SK-N-SH (cell line): ENCODE data around the gene PEX10. TPM values are rescaled to one million over a fixed set of nuclear protein-coding genes. Genes with fewer than 3 reads are reported as not detected.

Experiments used
- CTCF ChIA-PET: fragments of 300-600, 350-600 bp; formaldehyde crosslinking; extraction: SDS; loops from one replicate; lab custom pipeline; 2021; lab: Yijun Ruan, JAX
- POLR2A ChIA-PET: fragments of 350-600 bp; sonication (Branson Sonifier 250); formaldehyde crosslinking; extraction: SDS; loops from one replicate; lab custom pipeline; 2020; ENCODE audit warnings: antibody characterized with exemption, inconsistent platforms; lab: Yijun Ruan, JAX
- DNase-seq: peaks from one replicate; pipeline ENCODE4 v3.0.0; 2012
- H2AFZ ChIP-seq: fragments of 200-600 bp; sonication (generic); 2 replicates; pipeline ENCODE4 v1.8.1; 2016; ENCODE audit warnings: antibody characterized with exemption, mild to moderate bottlenecking, low read depth
- H3F3A ChIP-seq: fragments of 200-600 bp; sonication (generic); replicated peaks from 2 replicates; pipeline ENCODE3; 2016; ENCODE audit warnings: antibody characterized with exemption, mild to moderate bottlenecking; ENCODE audit not compliant: insufficient read depth
- H3K27ac ChIP-seq, 2 experiments: fragments of 200-500 bp in 1 of 2; fragments of 200-600 bp in 1 of 2; sonication (Bioruptor generic) in 1 of 2; sonication (generic), shearing (Covaris generic) in 1 of 2; 2 replicates each; pipeline versions ENCODE4 v1.5.1 to v1.6.1; 2014 to 2016; ENCODE audit warnings: low read depth in 2 of 2, inconsistent platforms in 1 of 2, low read length in 1 of 2, mild to moderate bottlenecking in 1 of 2, mixed read lengths in 1 of 2
- H3K27me3 ChIP-seq: fragments of 200-600 bp; sonication (generic), shearing (Covaris generic); 2 replicates; pipeline ENCODE4 v1.6.1; 2016; ENCODE audit warnings: mixed run types; ENCODE audit not compliant: insufficient read depth
- H3K36me3 ChIP-seq, 2 experiments: fragments of 200-500 bp in 1 of 2; fragments of 200-600 bp in 1 of 2; sonication (Bioruptor generic) in 1 of 2; sonication (generic) in 1 of 2; replicated peaks in 1 of 2; 2 replicates each; pipeline versions ENCODE3 to v1.5.1; 2014 to 2016; ENCODE audit warnings: low read length in 1 of 2, mild to moderate bottlenecking in 1 of 2; ENCODE audit not compliant: insufficient read depth in 2 of 2, control insufficient read depth in 1 of 2
- H3K4me1 ChIP-seq, 2 experiments: fragments of 200-500 bp in 1 of 2; fragments of 200-600 bp in 1 of 2; sonication (Bioruptor generic) in 1 of 2; sonication (generic), shearing (Covaris generic) in 1 of 2; 2 replicates each; pipeline versions ENCODE4 v1.5.1 to v1.6.1; 2014 to 2016; ENCODE audit warnings: low read depth in 1 of 2, low read length in 1 of 2, mixed run types in 1 of 2; ENCODE audit not compliant: insufficient read depth in 2 of 2, control insufficient read depth in 1 of 2
- H3K4me2 ChIP-seq: fragments of 200-600 bp; sonication (generic), shearing (Covaris generic); 2 replicates; pipeline ENCODE4 v1.6.1; 2017; ENCODE audit warnings: mixed run types
- H3K4me3 ChIP-seq, 2 experiments: fragments of 200-500 bp in 1 of 2; fragments of 200-600 bp in 1 of 2; sonication (Bioruptor generic) in 1 of 2; sonication (generic), shearing (Covaris generic) in 1 of 2; 2 replicates each; pipeline versions ENCODE4 v1.5.1 to v1.8.1; 2014 to 2016; ENCODE audit warnings: low read depth in 2 of 2, inconsistent platforms in 1 of 2, low read length in 1 of 2, mild to moderate bottlenecking in 1 of 2, mixed read lengths in 1 of 2, moderate library complexity in 1 of 2
- H3K79me2 ChIP-seq: fragments of 200-600 bp; sonication (generic); 2 replicates; pipeline ENCODE4 v1.8.1; 2017; ENCODE audit warnings: mild to moderate bottlenecking; ENCODE audit not compliant: insufficient read depth
- H3K9ac ChIP-seq: fragments of 200-600 bp; sonication (generic); 2 replicates; pipeline ENCODE4 v1.6.1; 2017; ENCODE audit warnings: mixed run types
- H3K9me2 ChIP-seq: fragments of 200-600 bp; sonication (generic); 2 replicates; pipeline ENCODE4 v1.6.1; 2017; ENCODE audit warnings: mixed run types
- H3K9me3 ChIP-seq: fragments of 200-600 bp; sonication (generic); 2 replicates; pipeline ENCODE4 v1.6.1; 2017; ENCODE audit warnings: mixed run types, mild to moderate bottlenecking, moderate library complexity
- H4K20me1 ChIP-seq: fragments of 200-600 bp; sonication (generic); 2 replicates; pipeline ENCODE4 v1.6.1; 2017; ENCODE audit warnings: mild to moderate bottlenecking, mixed run types; ENCODE audit not compliant: insufficient read depth
- ELF1 ChIP-seq: IDR thresholded peaks from 2 replicates; pipeline ENCODE4 v1.4.0; 2012
- EP300 ChIP-seq, 2 experiments: IDR thresholded peaks; 2 replicates each; pipeline versions ENCODE4 v1.4.0 to v1.6.1; 2012; ENCODE audit warnings: borderline replicate concordance in 1 of 2, low read depth in 1 of 2, low read length in 1 of 2
- FOXM1 ChIP-seq: IDR thresholded peaks from 2 replicates; pipeline ENCODE4 v1.4.0; 2012; ENCODE audit warnings: low read depth, mild to moderate bottlenecking
- IRF3 ChIP-seq: fragments of 150-350 bp; IDR thresholded peaks from 2 replicates; pipeline ENCODE4 v1.6.1; 2016; ENCODE audit warnings: mild to moderate bottlenecking, low read depth, low read length
- MAX ChIP-seq: IDR thresholded peaks from 2 replicates; pipeline ENCODE4 v1.4.0; 2012; ENCODE audit warnings: low read depth
- MXI1 ChIP-seq: IDR thresholded peaks from 2 replicates; pipeline ENCODE4 v1.6.1; 2012; ENCODE audit warnings: mild to moderate bottlenecking, low read depth, low read length, improper control_type of control experiment
- NFIC ChIP-seq: IDR thresholded peaks from 2 replicates; pipeline ENCODE4 v1.4.0; 2012; ENCODE audit warnings: borderline replicate concordance
- RAD21 ChIP-seq: IDR thresholded peaks from 2 replicates; pipeline ENCODE4 v1.6.1; 2012; ENCODE audit warnings: mild to moderate bottlenecking, low read length
- RCOR1 ChIP-seq: fragments of 150-350 bp; IDR thresholded peaks from 2 replicates; pipeline ENCODE4 v1.6.1; 2017; ENCODE audit warnings: antibody characterized with exemption, low read length
- RFX5 ChIP-seq: IDR thresholded peaks from 2 replicates; pipeline ENCODE4 v1.6.1; 2012; ENCODE audit warnings: mild to moderate bottlenecking, improper control_type of control experiment, low read length
- SMC3 ChIP-seq: IDR thresholded peaks from 2 replicates; pipeline ENCODE4 v1.6.1; 2012; ENCODE audit warnings: low read depth, low read length, improper control_type of control experiment
- TAF1 ChIP-seq: IDR thresholded peaks from 2 replicates; pipeline ENCODE4 v1.6.1; 2012; ENCODE audit warnings: low read depth, mild to moderate bottlenecking, low read length, moderate library complexity, borderline replicate concordance
- TCF12 ChIP-seq: IDR thresholded peaks from 2 replicates; pipeline ENCODE4 v1.4.0; 2012
- YY1 ChIP-seq: IDR thresholded peaks from 2 replicates; pipeline ENCODE4 v1.4.0; 2012; ENCODE audit warnings: low read depth, mild to moderate bottlenecking
- WGBS: methylation state at CpG from one replicate; pipeline ENCODE4 v1.1.6; 2017; ENCODE audit warnings: low lambda C conversion rate; 5-methylcytosine and 5-hydroxymethylcytosine counted together
- polyA plus RNA-seq, 3 experiments: library from polyadenylated mRNA; depleted of rRNA; stranded (reverse); fragments of >200 nt; gene quantifications; 2 replicates each; pipeline ENCODE4 v1.2.3, GENCODE V29; 2012

PEX10 gene
- polyA plus RNA-seq, 1 of the 3 experiments (the other 2 are of a cell fraction), result 28.6 TPM

GRCh38 chr1:2439369-2439768 is 27.0 kb upstream of the PEX10 start:
- Histone ChIP-seq H3K4me1 (no peaks in the 10 kb centered on the region), H3K9me2 (no peaks in the 10 kb centered on the region), H3K79me2 (no peaks in the 10 kb centered on the region), H3K27ac (no peak overlapping the region), H4K20me1 (no peaks in the 10 kb centered on the region), H3K27me3 (peaks cover 9% of the 10 kb centered on the region; the same call in 1 of the 2 replicates), H3K36me3 (no peaks in the 10 kb centered on the region), H3K4me2 (no peak overlapping the region), H3K4me3 (no peak overlapping the region), H2AFZ (no peak overlapping the region), H3F3A (no peaks in the 10 kb centered on the region), H3K9me3 (no peaks in the 10 kb centered on the region), H3K9ac (no peak overlapping the region)
- no peak for DNase-seq
- TF ChIP-seq MXI1 (no peak), TAF1 (no peak), RCOR1 (no peak), RAD21 (no peak), NFIC (no peak), TCF12 (no peak), YY1 (no peak), IRF3 (no peak), RFX5 (no peak), FOXM1 (no peak), SMC3 (no peak)
- 48% methylated on average over 11 of the region's 15 CpGs for WGBS
- CTCF ChIA-PET, result interaction anchor here (0.9 to 2.6 kb wide), 4 partner anchors 8 to 109 kb away, joined by 3 to 13 read pairs (median 4); no protein-coding TSS in a partner anchor
- POLR2A ChIA-PET, result no interaction called here

GRCh38 chr1:2438641-2439040 is 26.3 kb upstream of the PEX10 start:
- Histone ChIP-seq H3K36me3 (no peaks in the 10 kb centered on the region), H3F3A (no peaks in the 10 kb centered on the region)
- TF ChIP-seq NFIC (no peak), MAX (no peak), IRF3 (no peak), RAD21 (no peak), EP300 (IDR thresholded peaks at IDR 0.05; ENCODE audit: borderline replicate concordance in 1 of 2, low read depth in 1 of 2, low read length in 1 of 2) (no peak), ELF1 (no peak), RFX5 (no peak)
- TF ChIP-seq, all 33 proteins: peak for 0
- Histone ChIP-seq H3K9me2 (no peaks in the 10 kb centered on the region), H3K4me3 (no peak overlapping the region), H3K4me2 (no peak overlapping the region), H3K27me3 (peaks cover 12% of the 10 kb centered on the region; the same call in 1 of the 2 replicates), H3K27ac (no peak overlapping the region), H4K20me1 (no peaks in the 10 kb centered on the region), H3K79me2 (no peaks in the 10 kb centered on the region), H3K4me1 (no peaks in the 10 kb centered on the region), H3K9me3 (no peaks in the 10 kb centered on the region), H3K9ac (no peak overlapping the region), H2AFZ (no peak overlapping the region)
- DNase-seq, result no peak
- ChIA-PET CTCF (interaction anchor here (0.7 to 2.1 kb wide), 4 partner anchors 22 to 110 kb away, joined by 3 to 6 read pairs (median 3); no protein-coding TSS in a partner anchor), POLR2A (no interaction called here)
- 55% methylated on average over 9 of the region's 14 CpGs for WGBS
